GM18907 (cell line): ENCODE data around the gene ERCC2.
"Not testable (repeated sequence)": the region's sequence is repeated elsewhere in the genome, so short reads cannot be mapped to it uniquely, and the experiment has no call there.

Experiments used
- ATAC-seq: cut with Tn5 transposase; IDR thresholded peaks from one replicate; pipeline ENCODE4 v1.9.1; 2021; ENCODE audit warnings: mild to moderate bottlenecking, moderate library complexity; ENCODE audit not compliant: unreplicated experiment

Gene ERCC2

GRCh38 chr19:45340232-45340898, 30.0 kb downstream of the ERCC2 start, which contains the start of gene KLC3:
Gene KLC3, plus strand, starts transcription at chr19:45340750. Its CDS starts 4,792 bp downstream, at chr19:45345542.
- ATAC-seq, result no peak

GRCh38 chr19:45339629-45340028, 30.7 kb downstream of the ERCC2 start:
- no peak for ATAC-seq

GRCh38 chr19:45336696-45337251, 33.6 kb downstream of the ERCC2 start:
- ATAC-seq, result no peak

GRCh38 chr19:45334881-45335280, 35.5 kb downstream of the ERCC2 start:
- ATAC-seq, result not testable (repeated sequence)

GRCh38 chr19:45333609-45334303, 36.6 kb downstream of the ERCC2 start:
- no peak for ATAC-seq

GRCh38 chr19:45331411-45331810, 39.0 kb downstream of the ERCC2 start:
- no peak for ATAC-seq

- ATAC-seq, result no peak
Observed at GRCh38 chr19:45327404-45328143, 42.8 kb downstream of the ERCC2 start.

- ATAC-seq, result no peak
Observed at GRCh38 chr19:45324349-45324907, 45.9 kb downstream of the ERCC2 start.

- ATAC-seq, result no peak
Observed at GRCh38 chr19:45323671-45324081, 46.7 kb downstream of the ERCC2 start.

GRCh38 chr19:45322744-45323281, 47.6 kb downstream of the ERCC2 start, which contains the start of gene CKM:
Gene CKM, minus strand, starts transcription at chr19:45322875. Its CDS starts 3,162 bp downstream, at chr19:45319713.
- no peak for ATAC-seq

GRCh38 chr19:45322311-45322710, 48.1 kb downstream of the ERCC2 start:
- no peak for ATAC-seq

- no peak for ATAC-seq
Observed at GRCh38 chr19:45321848-45322247, 48.5 kb downstream of the ERCC2 start.

- ATAC-seq, result no peak
Observed at GRCh38 chr19:45320997-45321775, 49.2 kb downstream of the ERCC2 start.

GRCh38 chr19:45315304-45315703, 55.1 kb downstream of the ERCC2 start:
- no peak for ATAC-seq

GRCh38 chr19:45314708-45315245, 55.6 kb downstream of the ERCC2 start:
- ATAC-seq, result no peak

GRCh38 chr19:45312285-45312684, 58.1 kb downstream of the ERCC2 start:
- not testable (repeated sequence) for ATAC-seq

GRCh38 chr19:45311621-45312020, 58.8 kb downstream of the ERCC2 start:
- ATAC-seq, result no peak

- not testable (repeated sequence) for ATAC-seq
Observed at GRCh38 chr19:45309322-45309721, 61.1 kb downstream of the ERCC2 start.

GRCh38 chr19:45307361-45307760, 63.0 kb downstream of the ERCC2 start:
- ATAC-seq, result no peak
